GM18861 (cell line): ENCODE measurements around the gene CYP27A1.
"Not testable (repeated sequence)": the region's sequence is repeated elsewhere in the genome, so short reads cannot be mapped to it uniquely, and the experiment has no call there.

Experiments used
- ATAC-seq: cut with Tn5 transposase; IDR thresholded peaks from one replicate; pipeline ENCODE4 v1.9.1; 2021; ENCODE audit not compliant: unreplicated experiment

Gene CYP27A1

DNA sequence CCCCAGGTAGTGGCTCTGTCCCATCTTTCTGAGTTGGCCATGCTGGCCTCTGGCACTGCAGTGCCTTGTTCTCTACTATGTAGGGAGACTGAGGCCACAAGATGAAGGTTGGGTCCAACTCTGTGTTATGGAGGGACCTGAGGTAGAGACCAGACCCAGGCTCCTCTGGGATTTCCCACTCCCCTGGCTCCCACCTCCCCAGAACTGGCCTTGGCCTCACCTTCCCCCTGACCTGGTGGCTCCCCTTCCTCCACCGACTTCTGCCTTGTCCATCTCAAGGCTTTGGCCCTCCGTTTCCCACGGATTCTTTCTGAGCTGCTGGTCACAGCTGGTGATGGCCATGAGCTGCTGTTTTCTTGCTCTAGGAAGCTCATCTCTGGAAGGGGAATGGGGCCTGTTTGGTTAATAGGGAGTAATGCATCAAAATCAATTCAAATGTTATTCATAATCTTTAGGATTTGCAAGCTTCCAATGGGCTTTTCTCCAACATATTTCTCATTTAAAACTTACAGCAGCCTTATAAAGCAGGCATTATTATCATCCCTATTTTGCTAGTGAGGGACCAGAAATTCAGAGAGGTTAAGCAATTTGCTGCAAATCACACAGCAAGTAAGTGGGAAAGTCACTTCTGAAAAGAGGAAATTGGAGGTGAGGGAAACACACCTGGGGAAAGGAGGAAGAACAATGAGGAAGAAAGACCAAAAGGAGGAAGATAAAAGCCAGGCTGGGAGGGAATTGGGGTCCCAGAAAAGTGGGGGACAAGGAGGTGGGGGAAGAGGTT lies 48.8 kb downstream of the CYP27A1 start:
- no peak for ATAC-seq

DNA sequence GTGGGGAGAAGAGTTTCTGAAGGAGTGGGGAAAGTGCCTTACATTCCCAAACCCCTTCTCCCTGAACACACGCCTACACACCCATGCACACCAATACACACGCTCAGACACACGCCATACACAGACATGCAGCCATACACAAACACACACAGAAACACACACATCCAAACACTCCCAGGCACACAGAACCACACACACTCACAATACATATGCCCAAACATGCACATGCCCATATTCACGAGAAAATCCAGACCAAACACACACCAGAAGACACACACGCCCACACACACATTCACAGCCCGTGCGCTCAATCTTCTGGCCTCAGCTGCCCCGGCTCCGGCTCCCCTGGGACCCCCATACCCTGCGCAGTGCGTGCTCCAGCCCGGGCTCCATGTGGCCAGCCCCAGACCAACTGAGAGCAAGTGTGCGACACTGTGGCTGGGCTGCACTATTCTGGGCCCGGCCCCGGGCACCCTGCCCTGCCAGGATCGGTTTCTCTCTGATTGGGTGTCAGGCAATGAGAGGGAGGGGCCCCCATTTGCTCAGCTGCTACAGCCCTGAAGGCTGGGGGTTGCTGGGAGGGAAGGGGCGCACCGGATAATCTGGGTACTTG lies 49.5 kb downstream of the CYP27A1 start, which contains the start of gene PRKAG3:
Gene PRKAG3, minus strand, starts transcription at position 426 of the 613 bp plus-strand sequence.
- ATAC-seq: no peak

DNA sequence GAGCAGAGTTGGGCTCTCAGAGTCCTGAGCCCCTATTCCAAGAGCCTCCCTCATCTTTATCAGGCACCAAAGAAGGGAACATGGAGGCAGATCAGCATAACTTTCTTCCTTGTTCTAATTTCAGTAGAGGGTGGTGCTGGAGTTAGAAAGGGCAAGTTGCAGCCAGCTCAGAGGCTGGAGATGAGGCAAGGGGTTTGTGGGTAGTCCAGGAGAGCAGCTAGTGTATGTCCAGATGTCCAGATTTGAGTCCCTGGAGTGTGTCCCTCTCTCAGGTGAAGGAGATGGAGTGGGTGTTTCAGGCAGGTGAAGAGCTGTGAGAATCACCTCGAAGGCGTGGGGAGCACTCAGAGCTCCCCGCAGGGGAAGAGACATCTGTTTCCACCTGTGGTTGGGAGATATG lies 50.1 kb downstream of the CYP27A1 start:
- no peak for ATAC-seq

DNA sequence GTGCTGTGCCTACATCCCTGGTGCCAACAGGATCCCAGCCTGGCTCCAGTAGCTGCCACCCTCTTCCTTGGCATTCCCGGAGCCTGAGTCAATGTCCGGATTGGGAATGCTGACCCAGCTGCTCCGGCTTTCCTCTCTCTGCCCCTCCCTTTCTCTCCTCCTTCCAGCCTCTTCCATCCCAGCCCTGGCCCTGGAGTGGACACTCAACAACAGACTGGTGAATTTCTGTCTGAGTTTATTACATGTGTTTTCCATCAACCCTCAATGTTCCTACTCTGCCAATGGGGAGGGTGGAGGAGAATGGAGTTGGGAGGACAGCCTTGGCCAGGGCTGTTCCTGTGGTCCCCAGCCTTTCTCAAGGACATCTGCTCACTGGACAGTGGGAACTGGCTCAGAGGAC lies 50.6 kb downstream of the CYP27A1 start:
- ATAC-seq: no peak

DNA sequence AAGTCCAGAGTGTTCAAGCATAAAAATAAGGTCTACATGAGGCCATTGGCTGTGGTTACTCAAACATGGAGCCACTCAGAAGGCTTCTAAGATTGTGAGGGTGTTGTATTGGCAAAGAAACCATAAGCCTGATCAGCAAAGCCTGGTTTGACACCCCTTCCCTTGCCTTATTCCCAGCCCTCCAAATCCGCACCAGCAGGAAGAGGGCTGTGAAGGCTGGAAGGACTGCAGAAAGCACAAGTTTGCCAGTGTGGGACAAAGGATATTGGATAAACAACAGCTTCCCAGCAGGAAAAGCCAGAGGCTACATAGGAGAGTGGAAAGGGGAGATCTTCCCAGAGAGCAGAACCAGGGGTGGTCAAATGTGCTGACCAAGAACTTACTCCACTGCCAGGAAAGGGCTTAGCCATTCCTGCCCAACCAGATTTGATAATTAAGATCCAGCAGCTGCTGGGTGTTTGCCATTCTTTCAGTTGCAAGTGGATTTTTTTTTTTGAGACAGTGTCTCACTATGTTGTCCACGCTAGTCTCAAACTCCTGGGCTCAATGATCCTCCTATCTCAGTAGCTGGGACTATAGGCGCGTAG lies 51.2 kb downstream of the CYP27A1 start:
- no peak for ATAC-seq

DNA sequence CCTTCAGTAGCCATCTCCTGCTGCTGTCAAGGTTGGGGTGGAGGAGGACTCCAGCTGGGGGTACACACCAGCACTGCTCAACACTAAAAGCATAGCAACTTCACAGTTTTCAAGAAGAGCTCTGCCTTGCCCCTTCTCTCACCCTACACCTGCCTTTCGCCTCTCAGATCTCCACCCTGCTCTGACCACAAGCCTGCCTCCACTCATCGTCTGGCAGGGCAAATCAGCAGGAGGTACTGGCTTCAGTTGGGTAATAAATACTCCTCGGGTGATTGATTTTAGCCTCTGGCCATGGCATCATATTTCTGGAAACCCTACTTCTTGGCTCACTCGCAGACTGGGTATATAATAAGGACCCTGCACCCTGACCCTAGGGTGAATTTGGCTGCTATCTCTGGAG lies 52.7 kb downstream of the CYP27A1 start:
- ATAC-seq: no peak

DNA sequence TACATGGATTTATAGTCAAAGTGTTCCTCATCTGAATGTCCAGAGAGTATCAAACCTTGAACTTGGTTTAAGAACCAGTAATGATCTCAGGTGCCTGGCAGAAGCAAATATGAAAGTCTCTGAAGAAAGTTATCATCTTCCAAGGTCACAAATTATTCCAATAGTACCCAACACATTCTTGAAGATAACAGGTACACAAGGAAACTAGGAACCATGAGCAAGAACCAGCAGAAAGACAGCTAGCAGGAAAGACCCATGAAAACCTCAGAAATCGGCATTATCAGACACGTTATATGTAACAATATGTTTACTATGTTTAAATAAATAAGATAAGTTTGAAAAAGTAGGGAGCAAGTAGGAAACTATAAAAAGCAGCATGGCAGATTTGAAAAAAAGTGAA lies 55.5 kb downstream of the CYP27A1 start:
- ATAC-seq: no peak

DNA sequence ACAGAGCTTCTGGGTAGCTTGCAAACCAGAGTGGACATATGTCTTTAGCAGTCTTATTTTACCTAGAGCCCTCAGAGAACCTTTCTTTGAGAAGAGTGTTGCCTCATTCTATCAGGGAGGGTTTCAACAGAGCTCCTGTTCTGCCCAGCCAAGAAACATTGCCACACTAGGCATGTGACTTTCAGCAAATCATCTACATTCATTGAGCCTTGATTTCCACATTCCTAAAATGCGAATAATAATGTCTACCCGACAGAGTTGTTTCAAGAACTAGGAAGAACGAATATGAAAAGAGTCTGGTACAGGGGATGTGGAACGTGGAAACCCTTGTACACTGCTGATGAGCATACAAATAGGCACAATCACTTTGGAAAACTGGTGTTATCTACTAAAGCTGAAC lies 57.5 kb downstream of the CYP27A1 start:
- no peak for ATAC-seq

DNA sequence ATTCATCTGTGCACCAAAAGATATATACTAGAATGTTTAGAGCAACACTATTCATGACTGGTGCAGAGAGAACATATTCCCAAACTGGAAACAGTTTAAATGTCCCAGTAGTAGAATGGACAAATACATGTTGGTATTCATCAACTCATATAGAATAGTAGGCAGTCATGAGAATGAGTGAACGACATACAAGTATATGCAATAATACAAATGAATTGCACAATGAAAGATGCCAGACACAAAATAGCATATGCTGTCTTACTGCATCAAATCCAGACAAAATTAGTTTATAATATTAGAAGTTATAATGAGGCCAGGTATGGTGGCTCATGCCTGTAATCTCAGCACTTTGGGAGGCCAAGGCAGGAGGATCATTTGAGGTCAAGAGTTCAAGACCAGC lies 57.9 kb downstream of the CYP27A1 start:
- no peak for ATAC-seq

DNA sequence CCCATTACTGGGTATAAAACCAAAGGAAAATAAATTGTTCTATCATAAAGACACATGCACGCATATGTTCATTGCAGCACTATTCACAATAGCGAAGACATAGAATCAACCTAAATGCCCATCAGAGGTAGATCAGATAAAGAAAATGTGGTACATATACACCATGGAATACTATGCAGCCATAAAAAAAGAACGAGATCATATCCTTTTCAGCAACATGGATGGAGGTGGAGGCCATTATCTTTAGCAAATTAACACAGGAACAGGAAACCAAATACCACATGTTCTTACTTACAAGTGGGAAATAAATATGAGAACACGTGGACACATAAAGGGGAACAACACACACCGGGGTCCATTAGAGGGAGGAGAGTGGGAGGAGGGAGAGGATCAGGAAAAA lies 62.4 kb downstream of the CYP27A1 start:
- ATAC-seq: not testable (repeated sequence)

DNA sequence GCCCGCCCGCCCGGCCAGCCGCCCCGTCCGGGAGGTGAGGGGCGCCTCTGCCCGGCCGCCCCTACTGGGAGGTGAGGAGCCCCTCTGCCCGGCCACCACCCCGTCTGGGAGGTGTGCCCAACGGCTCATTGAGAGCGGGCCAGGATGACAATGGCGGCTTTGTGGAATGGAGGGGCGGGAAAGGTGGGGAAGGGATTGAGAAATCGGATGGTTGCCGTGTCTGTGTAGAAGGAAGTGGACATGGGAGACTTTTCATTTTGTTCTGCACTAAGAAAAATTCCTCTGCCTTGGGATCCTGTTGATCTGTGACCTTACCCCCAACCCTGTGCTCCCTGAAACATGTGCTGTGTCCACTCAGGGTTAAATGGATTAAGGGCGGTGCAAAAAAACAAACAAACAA lies 65.0 kb downstream of the CYP27A1 start:
- not testable (repeated sequence) for ATAC-seq

DNA sequence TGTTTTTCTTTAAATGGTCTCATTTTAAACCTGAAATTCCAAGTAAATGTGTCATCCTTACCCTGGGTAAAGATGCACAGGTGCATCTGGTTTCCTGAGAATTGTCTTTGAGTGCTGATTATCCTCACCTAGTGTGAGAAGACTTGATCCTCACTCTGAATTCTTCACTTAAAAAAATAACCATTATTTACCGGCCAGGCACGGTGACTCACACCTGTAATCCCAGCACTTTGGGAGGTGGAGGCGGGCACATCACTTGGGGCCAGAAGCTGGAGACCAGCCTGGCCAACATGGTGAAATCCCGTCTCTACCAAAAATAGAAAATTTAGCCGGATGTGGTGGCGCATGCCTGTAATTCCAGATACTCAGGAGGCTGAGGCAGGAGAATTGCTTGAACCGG lies 67.8 kb downstream of the CYP27A1 start:
- no peak for ATAC-seq

DNA sequence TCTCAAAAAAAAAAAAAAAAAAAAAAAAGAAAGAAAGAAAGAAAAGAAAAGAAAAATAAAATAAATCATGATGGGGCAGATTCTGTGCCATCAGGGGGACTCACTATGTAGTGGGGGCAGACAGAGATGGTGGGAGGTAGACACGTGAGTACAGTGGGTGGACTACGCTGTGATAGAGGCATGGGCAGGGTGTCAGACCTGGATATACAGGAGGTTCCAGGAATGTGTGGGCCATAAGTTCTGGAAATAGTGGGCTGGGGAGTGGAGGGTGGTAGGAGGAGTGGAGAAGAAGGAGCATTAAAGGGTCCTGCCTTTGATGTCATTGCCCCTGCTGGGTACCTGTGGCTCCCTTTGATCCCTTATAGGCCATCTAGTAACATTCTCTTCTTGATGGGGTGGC lies 68.8 kb downstream of the CYP27A1 start:
- no peak for ATAC-seq

DNA sequence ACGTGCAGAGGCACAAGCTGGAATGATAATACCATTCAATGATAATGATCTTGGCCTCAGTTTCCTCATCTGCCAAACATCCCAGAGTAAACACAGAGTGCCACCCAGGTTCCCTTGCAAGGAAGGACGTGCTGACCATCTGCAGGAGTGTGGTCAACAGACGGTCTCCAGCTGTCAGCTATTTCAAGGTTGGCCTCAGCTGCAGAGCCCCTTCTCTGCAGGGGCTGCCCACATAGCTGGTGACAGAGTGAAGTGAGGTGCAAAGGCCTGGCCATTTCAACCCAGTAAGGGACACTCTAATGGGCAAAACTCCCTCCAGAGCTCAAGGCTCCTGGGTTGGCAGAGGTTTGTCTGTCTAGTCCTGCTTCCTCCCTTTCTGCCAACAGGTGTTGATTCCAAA lies 69.3 kb downstream of the CYP27A1 start:
- ATAC-seq: no peak

DNA sequence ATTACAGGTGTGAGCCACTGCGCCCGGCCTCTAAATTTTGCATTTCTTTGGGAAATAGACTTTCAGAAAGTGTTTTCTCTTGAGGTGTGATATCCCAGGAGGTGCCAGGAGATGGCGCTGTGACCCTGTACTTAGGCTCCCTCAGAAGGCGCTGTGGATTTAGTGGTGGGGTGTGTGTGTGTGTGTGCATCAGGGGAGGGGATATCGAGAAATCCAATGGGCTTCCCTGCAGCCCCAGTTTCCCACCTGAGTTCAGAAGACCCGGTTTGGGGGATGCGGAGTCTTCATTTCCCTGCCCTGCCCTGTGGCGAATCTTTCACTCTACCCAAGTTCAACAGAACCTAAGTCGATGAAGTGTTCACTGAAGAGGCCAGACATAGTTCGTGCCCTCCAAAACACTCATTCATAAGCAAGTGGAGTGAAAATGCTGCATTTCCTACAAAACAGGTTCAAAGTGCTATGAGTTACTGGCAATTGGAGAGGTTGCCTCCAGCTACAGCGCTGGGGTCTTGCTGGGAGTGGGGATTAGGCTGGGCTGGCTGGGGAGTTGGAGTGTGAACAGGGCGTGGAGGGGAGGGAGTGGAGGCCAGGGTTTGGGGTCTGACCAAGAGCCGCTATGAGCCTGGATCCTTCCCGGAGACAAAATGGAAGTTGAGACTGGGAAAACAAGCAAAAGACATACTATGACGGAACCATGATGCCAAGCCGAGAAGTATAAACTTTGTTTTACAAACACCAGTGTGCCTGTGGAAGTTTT lies 71.1 kb downstream of the CYP27A1 start:
- ATAC-seq: no peak

DNA sequence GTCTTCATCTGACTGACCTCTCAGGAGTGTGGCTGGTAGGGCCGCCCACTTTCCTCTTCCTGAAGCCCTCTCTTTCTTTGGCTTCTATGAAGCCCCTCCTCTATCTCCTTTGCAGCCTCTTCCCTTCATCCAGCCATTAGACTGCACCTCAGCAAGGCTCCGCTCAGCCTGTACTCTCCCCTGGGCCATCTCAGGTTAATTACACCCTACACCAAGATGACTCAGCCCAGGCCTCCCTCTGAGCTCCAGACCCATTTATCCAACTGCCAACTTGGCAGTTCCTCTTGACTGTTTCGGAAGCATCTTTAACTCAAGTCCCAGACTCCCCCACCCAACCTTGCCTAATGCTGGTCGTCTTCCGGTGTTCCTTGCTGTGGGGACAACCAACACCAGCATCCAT lies 71.8 kb downstream of the CYP27A1 start:
- ATAC-seq: no peak

DNA sequence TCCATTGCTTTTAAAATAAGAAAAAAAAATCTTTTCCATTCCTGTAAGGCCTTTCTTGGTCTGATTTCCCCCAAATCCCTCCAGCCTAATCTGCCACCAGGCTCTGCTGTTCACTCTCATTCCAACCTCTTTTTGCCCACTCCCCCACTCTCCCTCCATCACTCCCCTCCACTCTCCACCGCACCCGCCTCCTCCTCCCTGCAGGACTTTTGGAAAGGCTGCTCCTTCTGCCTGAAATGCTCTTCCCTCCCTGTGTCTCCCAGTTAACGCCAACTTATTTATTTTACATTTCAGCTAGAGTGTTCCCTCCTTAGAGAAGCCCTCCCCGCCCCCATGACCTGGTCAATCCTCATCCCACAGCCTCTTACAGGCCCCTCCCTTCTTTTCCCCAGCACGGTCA lies 72.9 kb downstream of the CYP27A1 start:
- no peak for ATAC-seq

DNA sequence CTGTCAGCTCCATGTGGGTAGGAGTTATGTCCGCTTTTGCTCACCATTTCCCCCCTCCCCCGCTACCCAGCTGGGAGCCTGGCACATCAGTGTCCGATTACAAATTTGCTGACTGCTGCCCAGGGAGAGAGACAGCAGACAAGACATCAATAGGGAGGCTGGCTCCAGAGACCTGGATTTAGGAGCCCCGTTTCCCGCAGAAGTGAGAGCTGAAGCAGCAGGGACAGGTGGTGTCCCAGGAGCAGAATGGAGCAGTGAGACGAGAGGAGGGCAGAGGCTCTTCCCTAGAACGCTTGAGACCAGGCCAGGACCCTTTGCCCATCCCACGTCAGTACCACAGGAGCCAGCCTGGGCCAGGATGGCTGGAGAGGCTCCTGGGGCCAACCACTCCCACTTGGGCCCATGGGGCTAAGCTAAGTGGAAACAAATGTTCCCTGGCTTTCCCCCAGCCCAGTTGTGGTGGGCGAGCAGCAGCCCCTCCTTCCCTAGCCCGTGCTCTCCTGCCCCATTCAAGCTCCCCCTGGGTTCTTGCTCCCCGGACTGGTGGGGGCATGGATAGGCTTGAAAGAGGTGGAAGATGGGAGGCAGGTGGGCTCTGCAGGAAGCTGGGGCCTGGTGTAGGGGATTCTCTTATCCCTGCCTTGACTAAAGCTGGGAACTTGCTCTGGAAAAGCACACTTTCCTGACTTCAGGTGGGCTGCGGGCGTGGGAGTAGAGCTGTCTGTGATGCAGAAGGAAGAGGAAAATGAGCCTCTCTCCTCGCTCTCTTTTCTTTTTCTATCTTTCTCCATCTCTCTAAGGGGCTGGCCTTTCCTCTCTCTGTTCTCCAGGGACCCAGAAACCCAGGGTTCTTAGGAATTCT lies 73.6 kb downstream of the CYP27A1 start:
- no peak for ATAC-seq

DNA sequence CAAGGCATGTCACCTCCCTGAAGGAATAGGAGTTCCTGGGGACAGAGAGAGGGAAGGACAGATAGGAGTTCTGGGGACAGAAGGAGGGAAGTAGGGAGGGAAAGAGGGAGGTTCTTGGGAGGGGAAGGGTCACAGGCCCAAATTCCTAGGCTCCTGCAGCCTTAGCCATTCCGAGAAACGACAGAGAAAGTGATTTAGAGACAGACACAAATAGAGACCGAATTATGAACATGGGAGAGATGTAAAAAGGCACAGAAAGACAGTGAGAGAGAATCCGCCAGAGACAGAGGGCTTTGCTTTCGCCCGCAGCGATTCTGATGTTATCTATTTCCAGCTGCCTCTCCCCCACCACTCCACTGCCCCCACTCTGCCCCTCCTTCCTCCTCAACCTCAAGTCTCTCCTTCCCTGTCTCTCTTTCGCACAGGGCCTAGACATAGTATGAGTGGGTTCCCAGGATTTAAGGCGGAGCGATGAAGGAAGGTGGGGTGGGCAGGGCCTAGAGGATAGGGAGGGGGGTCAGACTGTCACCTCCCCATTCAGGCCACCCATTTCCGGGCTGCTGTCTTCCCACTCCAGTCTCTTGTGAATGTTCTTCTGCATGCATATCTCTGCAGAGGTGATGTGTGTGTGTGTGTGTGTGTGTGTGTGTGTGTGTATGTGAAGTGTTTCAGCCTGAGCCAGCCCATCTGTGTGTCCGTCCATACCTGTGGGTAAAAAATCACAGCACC lies 74.4 kb downstream of the CYP27A1 start:
- ATAC-seq: no peak

DNA sequence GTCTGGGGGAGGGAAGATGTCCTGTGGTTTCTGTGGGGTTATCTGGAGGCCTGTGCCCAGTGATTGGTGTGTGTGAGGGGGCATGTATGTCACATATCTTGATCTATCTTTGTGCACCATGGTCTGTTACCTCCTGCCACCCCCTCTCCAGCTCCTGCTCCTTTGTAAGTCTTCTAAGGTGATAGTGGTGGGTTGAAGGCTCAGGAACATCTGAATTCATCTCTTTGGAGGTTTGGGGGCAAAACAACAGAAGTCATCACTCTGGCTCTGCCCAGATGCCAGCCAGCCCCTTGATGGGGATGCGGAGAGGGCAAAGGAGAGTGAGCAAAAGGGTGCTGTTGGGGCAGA lies 74.9 kb downstream of the CYP27A1 start:
- ATAC-seq: no peak
